Body of pancreas (tissue), 4 donors: ENCODE results near the gene SLC12A7. TPM values are rescaled to one million over a fixed set of nuclear protein-coding genes. Genes with fewer than 3 reads are reported as not detected.

ENCODE experiments used
- ATAC-seq: fragments of 150-250 bp; one replicate; pipeline ENCODE4 v1.9.1; 2016
- DNase-seq, 4 donors: peaks; one replicate each; pipeline ENCODE4 v3.0.0-alpha.2; 2019
- H3K27ac ChIP-seq, 4 donors: fragments of 200-600 bp; sonication (generic); 1 replicate in 3 of 4; 2 replicates in 1 of 4; pipeline versions ENCODE4 v1.5.1 to v1.6.1; 2016 to 2019; ENCODE audit warnings: mild to moderate bottlenecking in 1 of 4, mixed read lengths in 1 of 4, moderate library complexity in 1 of 4
- H3K27me3 ChIP-seq, 2 donors: fragments of 200-600 bp; sonication (generic); one replicate each; pipeline ENCODE4 v1.6.0; 2016; ENCODE audit warnings: mild to moderate bottlenecking in 1 of 2
- H3K36me3 ChIP-seq, 2 donors: fragments of 200-600 bp; sonication (generic); replicated peaks in 1 of 2; 2 replicates each; pipeline ENCODE4 v1.5.1; 2016; ENCODE audit warnings: low read depth in 2 of 2; ENCODE audit not compliant: insufficient read depth in 1 of 2
- H3K4me1 ChIP-seq: fragments of 200-600 bp; sonication (generic); one replicate; pipeline ENCODE4 v1.6.0; 2016
- H3K4me3 ChIP-seq, 2 donors: fragments of 200-600 bp; sonication (generic); 1 replicate in 1 of 2; 2 replicates in 1 of 2; pipeline ENCODE4 v1.5.1; 2016 to 2019
- H3K9me3 ChIP-seq, 3 donors: fragments of 200-600 bp; sonication (generic); 1 replicate in 2 of 3; 2 replicates in 1 of 3; pipeline ENCODE4 v1.5.1; 2016
- CTCF ChIP-seq, 7 experiments: fragments of 450-650 bp in 4 of 7; fragments of 200-600 bp in 3 of 7; sonication (generic) in 3 of 7; IDR thresholded peaks; one replicate each; pipeline ENCODE4 v1.5.1; 2016 to 2019; ENCODE audit warnings: antibody characterized with exemption in 7 of 7
- POLR2A ChIP-seq, 3 donors: fragments of 450-650 bp; IDR thresholded peaks; one replicate each; pipeline ENCODE4 v1.6.1; 2016; ENCODE audit warnings: antibody characterized with exemption in 3 of 3, mild to moderate bottlenecking in 2 of 3
- WGBS, 2 donors: methylation state at CpG; one replicate each; pipeline ENCODE4 v1.1.5; 2017; 5-methylcytosine and 5-hydroxymethylcytosine counted together
- intact Hi-C: fragments of 100-400 bp; cut with DNase I; formaldehyde crosslinking; loops from one replicate; pipeline ENCODE4 v1.15.1; 2023
- total RNA-seq, 2 donors: library from RNA; depleted of rRNA; stranded (reverse); fragments of >200 nt; gene quantifications; one replicate each; pipeline ENCODE4 v1.1.0, GENCODE V29; 2016

The SLC12A7 gene
- total RNA-seq, 2 donors from 2014 or later: 35.5 to 42.8 TPM

- no peak overlapping the region for H3K27ac ChIP-seq
- H3K36me3 ChIP-seq: peaks cover 0 to 46% of the 10 kb centered on the region in 2 donors
- peaks cover 12% of the 10 kb centered on the region for H3K4me1 ChIP-seq
- TF ChIP-seq CTCF (IDR thresholded peaks at IDR 0.05) (no peak), POLR2A (IDR thresholded peaks at IDR 0.05) (no peak)
- H3K27me3 ChIP-seq: no peaks in the 10 kb centered on the region
- DNase-seq (no peak), ATAC-seq (no peak)
- H3K4me3 ChIP-seq: no peak overlapping the region
- no peaks in the 10 kb centered on the region for H3K9me3 ChIP-seq
- 96 to 97% methylated on average over 12 to 26 of the region's 26 CpGs for WGBS, 2 donors
- intact Hi-C loops: no loop called here
Measured at GRCh38 chr5:1088031-1088430, 23.8 kb downstream of the SLC12A7 start.

GRCh38 chr5:1087428-1087827 is 24.4 kb downstream of the SLC12A7 start:
- ATAC-seq (no peak), DNase-seq (no peak)

GRCh38 chr5:1086871-1087270 is 25.0 kb downstream of the SLC12A7 start:
- no peak for DNase-seq
- H3K9me3 ChIP-seq: no peaks in the 10 kb centered on the region
- no peak overlapping the region for H3K4me3 ChIP-seq
- no peak for ATAC-seq
- WGBS, 2 donors: 93 to 96% methylated on average over 22 to 26 of the region's 31 CpGs
- peaks cover 0 to 42% of the 10 kb centered on the region in 2 donors for H3K36me3 ChIP-seq
- no peak for TF ChIP-seq CTCF (IDR thresholded peaks at IDR 0.05)
- TF ChIP-seq POLR2A (IDR thresholded peaks at IDR 0.05): no peak
- intact Hi-C loops: no loop called here
- H3K27ac ChIP-seq: no peak overlapping the region
- H3K4me1 ChIP-seq: peaks cover 12% of the 10 kb centered on the region
- no peaks in the 10 kb centered on the region for H3K27me3 ChIP-seq

More at GRCh38 chr5:1087428-1087827, 24.4 kb downstream of the SLC12A7 start:
- intact Hi-C loops: no loop called here
- Histone ChIP-seq H3K4me3 (no peak overlapping the region), H3K4me1 (peaks cover 12% of the 10 kb centered on the region), H3K27me3 (no peaks in the 10 kb centered on the region), H3K27ac (no peak overlapping the region), H3K9me3 (no peaks in the 10 kb centered on the region), H3K36me3 (peaks cover 0 to 46% of the 10 kb centered on the region in 2 donors)
- TF ChIP-seq CTCF (IDR thresholded peaks at IDR 0.05): no peak
- no peak for TF ChIP-seq POLR2A (IDR thresholded peaks at IDR 0.05)
- WGBS, 2 donors: 95 to 97% methylated on average over 25 of the region's 25 CpGs

GRCh38 chr5:1086137-1086536 is 25.7 kb downstream of the SLC12A7 start:
- no peak for TF ChIP-seq CTCF (IDR thresholded peaks at IDR 0.05)
- no peak for TF ChIP-seq POLR2A (IDR thresholded peaks at IDR 0.05)
- Histone ChIP-seq H3K4me3 (no peak overlapping the region), H3K9me3 (no peaks in the 10 kb centered on the region), H3K36me3 (peaks cover 0 to 41% of the 10 kb centered on the region in 2 donors), H3K4me1 (peaks cover 12% of the 10 kb centered on the region), H3K27me3 (no peaks in the 10 kb centered on the region), H3K27ac (no peak overlapping the region)
- DNase-seq (no peak), ATAC-seq (no peak)
- 88 to 90% methylated on average over 9 to 10 of the region's 11 CpGs for WGBS, 2 donors
- intact Hi-C loops: no loop called here

- DNase-seq: no peak
- intact Hi-C loops: no loop called here
- Histone ChIP-seq H3K9me3 (no peaks in the 10 kb centered on the region), H3K4me3 (no peak overlapping the region), H3K36me3 (peaks cover 0 to 41% of the 10 kb centered on the region in 2 donors), H3K4me1 (peaks cover 12% of the 10 kb centered on the region), H3K27ac (no peak overlapping the region), H3K27me3 (no peaks in the 10 kb centered on the region)
- WGBS, 2 donors: 95 to 98% methylated on average over 23 to 24 of the region's 39 CpGs
- TF ChIP-seq POLR2A (IDR thresholded peaks at IDR 0.05): no peak
- TF ChIP-seq CTCF (IDR thresholded peaks at IDR 0.05): no peak
- ATAC-seq: no peak
Measured at GRCh38 chr5:1085391-1085790, 26.5 kb downstream of the SLC12A7 start.
